Stimulated activated CD4-positive, alpha-beta T cell treated with anti-CD3 and anti-CD28 coated beads, Interleukin-4, amount 100 ng/mL, for 1 hour (primary cell): Measurements from ENCODE around the gene ZCRB1.

Experiments used
- DNase-seq: peaks from one replicate; pipeline ENCODE4 v3.0.0-alpha.2; 2020

The ZCRB1 gene

DNA sequence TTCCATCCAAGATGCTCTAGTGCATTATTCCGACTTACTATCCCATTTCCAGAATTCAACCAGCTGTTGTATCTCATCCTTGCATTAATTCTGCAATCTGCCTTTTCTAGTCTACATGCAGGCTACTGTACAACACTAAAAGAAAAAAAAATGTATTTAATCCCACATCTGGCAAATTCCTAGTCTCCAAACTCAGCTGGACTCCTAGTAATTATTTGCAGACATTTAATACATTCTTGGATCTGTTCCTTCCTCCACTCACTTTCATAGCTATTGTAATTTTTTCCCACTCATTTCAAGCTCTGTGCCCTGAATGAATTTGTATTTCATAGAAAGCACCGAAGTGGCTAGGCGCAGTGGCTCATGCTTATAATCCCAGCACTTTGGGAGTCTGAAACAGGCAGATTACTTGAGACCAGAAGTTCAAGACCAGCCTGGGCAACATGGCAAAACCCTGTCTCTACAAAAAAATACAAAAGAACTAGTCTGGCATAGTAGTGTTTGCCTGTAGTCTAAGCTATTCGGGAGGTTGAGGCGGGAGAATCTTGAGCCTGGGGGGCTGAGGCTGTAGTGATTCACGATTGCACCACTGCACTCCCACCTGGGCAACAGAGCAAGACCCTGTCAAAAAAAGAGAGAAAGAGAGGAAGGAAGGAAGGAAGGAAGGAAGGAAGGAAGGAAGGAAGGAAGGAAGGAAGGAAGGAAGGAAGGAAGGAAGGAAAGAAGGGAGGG lies 48.3 kb downstream of the ZCRB1 start:
- no peak for DNase-seq

DNA sequence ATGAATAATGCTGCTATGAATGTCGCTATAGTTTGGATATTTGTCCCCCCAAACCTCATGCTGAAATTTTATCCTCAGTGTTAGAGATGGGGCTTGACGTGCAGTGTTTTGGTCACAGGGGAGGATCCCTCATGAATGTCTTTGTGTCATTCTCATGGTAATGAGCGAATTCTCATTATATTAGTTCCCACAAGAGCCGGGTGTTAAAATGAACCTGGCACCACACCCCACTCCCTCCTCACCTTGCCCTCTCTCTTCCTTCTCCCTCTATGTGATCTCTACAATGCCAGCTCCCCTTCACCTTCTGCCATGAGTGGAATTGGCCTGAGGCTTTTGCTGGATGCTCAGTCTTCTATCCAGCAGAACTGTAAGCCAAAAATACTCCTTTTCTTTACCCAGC lies 50.4 kb downstream of the ZCRB1 start:
- DNase-seq, result no peak

DNA sequence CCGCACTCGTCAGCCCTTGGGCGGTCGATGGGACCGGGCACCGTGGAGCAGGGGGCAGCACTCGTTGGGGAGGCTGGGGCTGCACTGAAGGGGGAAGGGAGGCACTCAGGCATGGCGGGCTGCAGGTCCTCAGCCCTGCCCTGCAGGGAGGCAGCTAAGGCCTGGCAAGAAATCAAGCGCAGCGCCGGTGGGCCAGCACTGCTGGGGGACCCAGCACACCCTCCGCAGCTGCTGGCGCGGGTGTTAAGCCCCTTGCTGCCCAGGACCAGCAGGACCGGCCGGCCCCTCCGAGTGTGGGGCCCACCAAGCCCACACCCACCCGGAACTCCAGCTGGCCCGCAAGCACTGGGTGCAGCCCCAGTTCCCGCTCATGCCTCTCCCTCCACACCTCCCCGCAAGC lies 52.2 kb downstream of the ZCRB1 start:
- DNase-seq, result no peak

DNA sequence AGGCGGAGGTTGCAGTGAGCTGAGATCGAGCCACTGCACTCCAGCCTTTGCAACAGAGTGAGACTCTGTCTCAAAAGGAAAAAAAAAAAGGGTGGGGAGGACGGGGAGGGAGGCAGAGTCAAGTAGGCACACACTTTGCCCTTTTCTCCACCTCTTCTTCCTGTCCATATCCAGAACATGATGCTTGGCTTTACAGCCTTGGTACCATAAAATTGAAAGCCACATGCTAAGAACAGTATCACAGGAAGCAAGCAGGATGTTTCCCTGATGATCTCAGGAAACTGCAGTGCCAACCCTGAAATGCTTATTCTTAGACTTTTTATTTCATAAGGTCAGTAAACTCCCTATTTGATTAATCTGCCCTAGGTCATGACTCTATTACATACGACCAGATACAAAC lies 55.3 kb downstream of the ZCRB1 start:
- DNase-seq, result no peak

DNA sequence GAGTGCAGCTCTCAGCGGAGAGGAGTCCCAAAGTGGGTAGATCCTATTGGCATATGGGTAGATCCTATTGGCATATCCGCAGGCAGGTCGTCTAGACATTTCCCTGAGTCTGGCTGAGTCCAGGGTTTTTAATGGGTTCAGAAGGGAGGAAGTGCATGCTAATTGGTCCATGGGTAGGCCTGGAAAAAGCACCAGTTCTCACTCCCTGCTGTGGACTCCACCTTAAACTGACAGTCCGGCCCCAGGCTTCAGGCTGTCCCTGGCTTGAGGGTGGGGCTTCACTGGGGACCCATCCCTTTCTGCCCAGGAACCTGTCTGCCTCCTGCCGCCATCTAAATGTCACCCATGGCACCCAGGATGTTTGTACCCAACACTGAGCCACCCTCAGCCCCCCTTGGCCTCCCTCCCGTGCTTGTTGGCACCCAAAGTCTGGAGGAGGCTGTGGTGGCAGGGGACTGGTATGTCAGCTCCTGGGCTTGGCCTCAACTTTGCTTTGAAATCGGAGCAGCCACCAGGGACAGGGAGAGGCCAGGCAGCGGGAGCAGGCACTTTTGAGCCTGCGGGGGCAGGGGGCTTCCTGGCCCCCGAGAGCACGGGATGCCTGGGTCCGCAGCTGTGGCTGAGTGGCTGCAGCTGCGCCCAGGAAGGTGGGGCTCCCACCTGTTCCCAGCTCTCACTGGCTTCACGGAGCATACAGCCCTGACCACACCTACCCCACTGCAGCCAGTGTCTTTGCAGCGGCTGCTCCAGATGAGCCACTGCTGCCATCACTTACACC lies 58.3 kb downstream of the ZCRB1 start:
- no peak for DNase-seq

DNA sequence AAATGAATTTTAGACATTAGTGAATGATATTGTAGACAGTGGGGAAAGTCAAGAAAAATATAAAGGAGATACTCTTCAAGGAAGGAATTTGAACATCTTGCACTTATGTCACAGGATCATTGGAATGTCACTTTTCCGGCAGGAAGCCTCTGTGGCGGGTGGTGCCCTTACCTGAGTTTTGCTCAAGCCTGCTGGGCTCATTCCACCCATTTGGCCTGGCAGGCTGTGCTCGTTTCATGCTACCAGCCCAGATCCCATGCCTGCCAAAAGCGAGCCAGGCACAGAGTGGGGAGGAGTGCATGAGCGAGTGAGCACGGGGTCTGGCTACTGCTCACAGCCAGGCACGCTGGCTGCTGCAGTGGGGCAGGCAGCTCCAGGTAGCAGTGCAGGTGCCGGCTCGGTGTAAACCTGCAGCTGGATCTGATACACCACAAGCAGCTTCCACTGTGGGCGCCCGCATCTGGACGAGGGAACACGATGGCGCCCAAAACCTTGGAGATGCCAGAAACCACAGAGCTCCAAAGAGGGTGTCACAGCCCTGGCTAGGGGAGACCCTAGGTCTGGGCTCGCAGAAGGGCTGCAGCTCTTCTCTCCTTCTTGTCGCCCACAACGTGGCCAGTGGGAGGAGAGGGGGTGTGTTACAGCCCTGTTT lies 59.2 kb downstream of the ZCRB1 start:
- no peak for DNase-seq

DNA sequence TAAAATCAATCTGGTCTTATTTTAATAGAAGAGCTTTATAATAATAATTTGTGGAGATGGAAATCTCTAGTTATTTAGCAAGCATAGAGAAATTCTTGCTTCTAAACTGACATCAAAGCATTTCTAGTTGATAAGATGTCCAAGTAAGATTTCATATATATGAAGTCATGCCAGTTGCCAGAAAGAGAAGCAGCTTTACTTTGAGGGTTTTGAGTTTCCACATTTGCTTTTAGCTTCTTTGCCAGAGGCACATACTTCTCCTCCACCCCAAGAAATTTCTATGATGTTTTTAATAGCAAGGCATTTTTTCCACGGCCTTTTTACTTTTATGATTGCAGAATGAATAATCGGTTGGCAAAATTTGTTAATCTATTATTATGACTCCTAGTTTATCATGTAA lies 63.6 kb downstream of the ZCRB1 start:
- no peak for DNase-seq
